Keratinocyte (primary cell): ENCODE data around the gene PTK6.
"Not testable (repeated sequence)": the region's sequence is repeated elsewhere in the genome, so short reads cannot be mapped to it uniquely, and the experiment has no call there.

Experiments
- EZH2 ChIP-seq: IDR thresholded peaks from one replicate; pipeline ENCODE4 v1.6.1; 2012; ENCODE audit warnings: inconsistent platforms, mild to moderate bottlenecking, low read length, moderate library complexity
- TF ChIP-seq, protein P1 (sequence below), 3 experiments: IDR thresholded peaks in 1 of 3; conservative IDR thresholded peaks in 1 of 3; optimal IDR thresholded peaks in 1 of 3; 2 replicates in 2 of 3; 3 replicates in 1 of 3; pipeline versions ENCODE3 to v1.5.1; 2011; ENCODE audit warnings: low read length in 3 of 3, mild to moderate bottlenecking in 3 of 3, moderate library complexity in 2 of 3, control low read depth in 1 of 3, inconsistent platforms in 1 of 3; ENCODE audit not compliant: insufficient read depth in 2 of 3; ENCODE audit errors: extremely low read depth in 1 of 3

DNA sequence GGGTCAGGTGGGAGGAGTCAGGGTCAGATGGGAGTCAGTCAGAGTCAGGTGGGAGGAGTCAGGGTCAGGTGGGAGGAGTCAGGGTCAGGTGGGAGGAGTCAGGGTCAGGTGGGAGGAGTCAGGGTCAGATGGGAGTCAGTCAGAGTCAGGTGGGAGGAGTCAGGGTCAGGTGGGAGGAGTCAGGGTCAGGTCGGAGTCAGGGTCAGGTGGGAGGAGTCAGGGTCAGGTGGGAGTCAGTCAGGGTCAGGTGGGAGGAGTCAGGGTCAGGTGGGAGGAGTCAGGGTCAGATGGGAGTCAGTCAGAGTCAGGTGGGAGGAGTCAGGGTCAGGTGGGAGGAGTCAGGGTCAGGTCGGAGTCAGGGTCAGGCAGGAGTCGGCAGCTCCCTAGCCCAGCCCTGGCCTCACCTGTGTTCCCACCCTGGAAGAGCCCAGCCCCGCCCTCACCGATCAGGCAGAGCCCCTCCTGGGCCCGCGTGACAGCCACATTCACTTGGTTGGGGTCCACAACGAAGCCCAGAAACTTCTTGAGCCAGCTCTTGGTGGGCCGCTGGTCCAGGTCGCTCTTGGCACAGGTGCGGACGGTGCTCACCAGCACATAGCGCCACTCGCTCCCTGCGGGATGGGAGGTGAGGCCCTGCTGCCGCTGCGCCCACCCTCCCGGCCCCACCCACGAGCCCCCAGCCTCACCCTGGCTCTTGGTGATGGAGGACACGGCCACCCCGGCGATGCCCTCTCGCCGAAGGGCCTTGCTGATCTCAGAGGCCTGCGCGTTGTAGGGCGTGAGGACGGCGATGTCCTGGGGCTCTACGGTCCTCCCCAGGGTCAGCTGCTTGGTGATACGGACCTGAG is 22.5 kb upstream of the PTK6 start:
- TF ChIP-seq, protein P1, sequence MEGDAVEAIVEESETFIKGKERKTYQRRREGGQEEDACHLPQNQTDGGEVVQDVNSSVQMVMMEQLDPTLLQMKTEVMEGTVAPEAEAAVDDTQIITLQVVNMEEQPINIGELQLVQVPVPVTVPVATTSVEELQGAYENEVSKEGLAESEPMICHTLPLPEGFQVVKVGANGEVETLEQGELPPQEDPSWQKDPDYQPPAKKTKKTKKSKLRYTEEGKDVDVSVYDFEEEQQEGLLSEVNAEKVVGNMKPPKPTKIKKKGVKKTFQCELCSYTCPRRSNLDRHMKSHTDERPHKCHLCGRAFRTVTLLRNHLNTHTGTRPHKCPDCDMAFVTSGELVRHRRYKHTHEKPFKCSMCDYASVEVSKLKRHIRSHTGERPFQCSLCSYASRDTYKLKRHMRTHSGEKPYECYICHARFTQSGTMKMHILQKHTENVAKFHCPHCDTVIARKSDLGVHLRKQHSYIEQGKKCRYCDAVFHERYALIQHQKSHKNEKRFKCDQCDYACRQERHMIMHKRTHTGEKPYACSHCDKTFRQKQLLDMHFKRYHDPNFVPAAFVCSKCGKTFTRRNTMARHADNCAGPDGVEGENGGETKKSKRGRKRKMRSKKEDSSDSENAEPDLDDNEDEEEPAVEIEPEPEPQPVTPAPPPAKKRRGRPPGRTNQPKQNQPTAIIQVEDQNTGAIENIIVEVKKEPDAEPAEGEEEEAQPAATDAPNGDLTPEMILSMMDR (optimal IDR thresholded peaks at IDR 0.05 in 1 of 3, IDR thresholded peaks at IDR 0.05 in 1 of 3, conservative IDR thresholded peaks at IDR 0.05 in 1 of 3; ENCODE audit: extremely low read depth in 1 of 3, insufficient read depth in 2 of 3, low read length in 3 of 3): not testable (repeated sequence)
- not testable (repeated sequence) for TF ChIP-seq EZH2
